ENCODE measurements around the gene CCDC92B.

GRCh38 chr17:2704031-2704889 lies 45.2 kb downstream of the CCDC92B start:
- TF ChIP-seq POLR2A (IDR thresholded peaks at IDR 0.05) (no peak), CTCF (IDR thresholded peaks at IDR 0.05) (no peak), EP300 (IDR thresholded peaks at IDR 0.05) (no peak)

Data from tibial nerve (tissue), 4 donors.